Mesenteric fat pad (tissue), 1 donor: ENCODE data around the gene CTXND1. TPM values are rescaled to one million over a fixed set of nuclear protein-coding genes. Genes with fewer than 3 reads are reported as not detected.

Experiments used
- DNase-seq: peaks from one replicate; pipeline ENCODE4 v3.0.0-alpha.2; 2020; ENCODE audit warnings: low spot score
- total RNA-seq: library from RNA; stranded (reverse); fragmentation: NEBNext Ultra II Directional; extraction: Animal tissue kit (Norgen Biotek cat#: 25700); gene quantifications from one replicate; pipeline ENCODE4 v1.2.1, GENCODE V29; 2021
- donor health status: DM: yes; HTN: yes; CAD: no.

CTXND1 gene
- total RNA-seq, 1 donor from 2014 or later: not detected

DNA sequence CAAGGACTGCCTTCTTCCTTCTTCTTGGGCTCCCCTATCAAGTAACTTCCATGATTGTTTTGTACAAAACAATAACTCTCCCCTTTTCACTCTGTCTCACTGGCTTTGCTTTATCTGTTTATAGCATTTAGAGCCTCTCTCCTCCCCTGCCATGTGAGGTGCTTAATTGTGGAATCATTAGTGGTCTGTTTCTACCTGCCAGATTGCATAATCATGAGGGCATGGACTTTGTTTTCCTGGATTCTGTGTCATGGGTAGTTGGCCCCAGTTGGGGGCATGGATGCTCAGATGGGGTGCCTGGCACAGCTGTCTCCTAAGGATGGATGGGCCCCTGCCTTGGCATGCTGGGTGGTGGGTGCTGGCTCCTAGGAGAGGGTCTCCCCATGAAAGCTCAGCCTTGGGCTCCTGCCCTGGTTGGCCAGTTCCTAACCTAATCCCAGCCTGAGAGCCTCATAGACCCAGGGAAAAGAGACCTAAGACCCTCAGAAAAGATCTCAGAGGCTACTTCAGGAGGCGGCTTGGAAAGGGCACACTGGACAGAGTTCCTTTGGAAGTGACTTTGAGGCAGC, 8.0 kb upstream of the CTXND1 start:
- no peak for DNase-seq

DNA sequence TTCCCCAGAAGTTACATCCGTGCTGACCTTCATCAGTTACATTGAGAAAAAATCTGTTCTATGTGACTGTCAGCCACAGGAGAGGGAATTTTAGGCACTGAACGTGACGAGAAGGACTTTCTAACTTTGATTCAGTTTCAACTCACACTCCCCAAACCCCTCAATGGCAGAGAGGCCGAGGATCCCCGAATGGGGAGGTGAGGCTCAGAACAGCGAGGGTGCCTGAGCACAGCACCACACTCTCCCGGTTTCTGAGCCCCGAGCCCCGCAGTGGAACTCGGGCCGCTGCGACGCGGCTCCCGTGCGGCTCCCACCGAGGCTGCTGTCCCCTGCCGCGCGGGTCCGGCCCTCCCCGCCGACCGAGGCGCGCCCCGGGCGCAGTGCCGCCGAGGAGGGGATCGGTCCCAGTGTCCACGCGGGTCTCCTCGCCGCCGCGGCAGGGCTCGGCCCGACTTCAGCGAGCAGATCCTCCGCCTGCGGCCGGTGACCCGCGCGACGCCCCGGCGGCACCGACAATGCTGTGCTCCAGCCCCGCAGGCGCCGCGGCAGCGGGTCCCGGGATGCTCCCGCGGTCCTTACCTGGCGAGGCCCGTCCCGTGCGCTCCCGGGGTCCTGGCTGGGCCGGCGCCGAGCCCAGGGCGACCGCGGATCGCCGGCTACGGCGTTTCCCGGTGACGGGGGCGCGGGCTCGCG, 439 bp downstream of the CTXND1 start:
- DNase-seq: no peak

DNA sequence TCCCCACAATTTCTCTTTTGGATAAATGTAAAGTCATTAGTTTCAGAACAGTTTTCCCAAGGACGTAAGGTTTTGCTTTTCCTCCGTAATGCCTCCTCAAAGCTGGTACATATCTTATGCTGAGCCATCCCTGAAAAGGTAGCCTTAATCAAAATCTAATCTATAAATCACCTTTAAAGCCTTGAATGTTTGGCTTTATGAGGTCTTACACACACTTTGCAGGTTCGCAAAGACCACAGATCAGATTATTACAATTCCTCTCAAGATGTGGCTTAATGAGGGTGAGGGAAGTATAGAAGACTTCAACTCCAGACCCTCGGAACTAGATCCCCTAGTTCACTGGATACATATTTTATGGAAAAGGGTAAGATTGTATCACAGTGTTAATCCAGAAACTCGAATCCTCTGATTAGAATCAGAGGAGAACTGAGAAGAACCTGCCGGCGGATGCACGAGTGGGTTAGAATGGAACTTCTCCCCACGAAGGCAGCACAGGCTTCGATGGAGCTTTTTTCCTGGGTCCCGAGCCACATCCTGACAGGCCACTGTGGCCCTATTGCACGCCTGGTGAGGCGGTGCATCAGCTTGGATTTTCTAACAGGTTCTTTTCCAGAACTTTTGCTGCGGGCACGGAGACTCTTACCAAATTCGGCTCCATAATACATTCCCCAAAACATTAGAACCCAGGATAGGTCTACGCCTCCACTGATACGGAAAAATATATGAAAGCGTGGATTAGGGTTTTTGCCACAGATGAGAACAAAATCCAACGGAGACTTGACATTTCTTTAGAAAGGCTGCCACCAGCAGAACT, 1.2 kb downstream of the CTXND1 start:
- DNase-seq: no peak

DNA sequence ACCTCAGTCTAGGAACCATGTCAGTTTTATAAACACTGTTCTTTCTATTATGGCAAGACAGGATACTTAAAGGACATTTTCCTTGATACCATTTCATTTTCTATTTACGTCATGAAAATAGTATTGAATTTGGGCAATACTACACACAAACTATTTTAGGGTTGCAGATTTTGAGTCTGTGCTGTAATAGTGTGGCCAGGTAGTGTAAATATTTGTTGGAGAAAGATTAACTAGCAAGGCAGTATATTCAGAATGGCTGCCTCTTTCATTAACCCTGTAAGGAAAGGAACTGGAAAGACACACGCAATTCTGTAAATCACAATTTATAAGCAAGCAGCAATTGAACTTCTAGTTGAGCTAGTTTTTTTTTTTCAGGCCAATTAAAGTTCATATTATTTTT, 2.0 kb downstream of the CTXND1 start:
- no peak for DNase-seq

DNA sequence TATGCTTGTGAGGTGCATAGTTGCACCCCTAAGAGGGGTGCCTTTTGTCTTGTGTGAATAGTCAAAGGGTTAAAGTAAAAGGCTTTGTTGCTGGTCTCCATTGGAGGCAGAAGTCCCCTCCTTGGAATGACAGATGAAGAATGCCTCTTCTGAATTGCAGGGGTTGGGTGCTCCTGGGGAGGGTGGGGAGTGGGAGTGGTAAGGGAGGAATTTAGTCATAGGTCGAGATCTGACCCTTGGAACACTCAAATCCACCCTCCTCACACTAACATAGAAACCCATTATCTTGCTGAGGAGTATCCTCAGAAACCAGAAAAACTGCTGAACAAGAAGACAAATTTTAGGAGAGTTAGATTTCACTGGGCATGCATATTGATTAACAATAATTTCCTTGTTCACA, 4.7 kb downstream of the CTXND1 start:
- no peak for DNase-seq

DNA sequence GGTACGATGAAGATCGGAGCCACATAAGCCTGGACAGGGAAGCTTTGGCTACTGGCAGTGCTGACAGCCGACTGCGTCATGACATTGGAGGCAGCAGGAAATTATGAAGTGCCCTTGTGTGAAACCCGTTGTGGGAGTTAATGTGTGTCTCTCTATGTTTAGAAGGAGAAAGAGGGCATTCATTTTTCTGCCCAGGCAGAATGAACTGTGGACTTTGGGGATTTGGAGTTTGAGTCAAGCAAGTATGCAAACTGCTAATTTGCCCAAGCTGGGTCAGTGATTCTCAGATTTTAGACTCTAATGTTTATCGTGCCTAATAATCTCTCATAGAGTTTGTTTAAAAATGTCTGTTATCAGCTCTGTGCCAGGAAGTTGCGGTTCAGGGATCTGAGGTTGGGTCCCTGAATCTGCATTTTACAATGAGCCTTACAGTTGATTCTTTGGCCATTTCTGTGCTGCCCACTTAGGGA, 5.6 kb downstream of the CTXND1 start:
- no peak for DNase-seq

DNA sequence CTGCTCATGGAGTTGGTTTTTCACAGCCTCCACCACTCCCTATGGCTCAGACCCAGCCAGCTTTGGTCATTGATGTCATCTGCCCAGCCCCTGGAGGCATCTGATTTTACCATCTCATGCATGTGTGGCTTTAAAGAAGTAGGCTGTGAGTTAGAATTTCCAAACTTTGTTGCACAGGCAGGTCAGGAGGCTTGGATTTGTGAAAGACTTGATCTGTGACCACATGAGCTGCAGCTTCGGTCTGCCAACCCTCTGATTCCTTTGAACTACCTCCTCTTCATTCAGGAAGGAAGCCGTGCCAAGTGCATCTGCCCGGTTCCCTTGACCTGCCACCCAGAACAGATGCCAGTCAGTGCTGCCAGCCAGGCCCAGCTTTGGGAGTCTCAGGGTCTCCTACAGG, 9.2 kb downstream of the CTXND1 start:
- DNase-seq: no peak

DNA sequence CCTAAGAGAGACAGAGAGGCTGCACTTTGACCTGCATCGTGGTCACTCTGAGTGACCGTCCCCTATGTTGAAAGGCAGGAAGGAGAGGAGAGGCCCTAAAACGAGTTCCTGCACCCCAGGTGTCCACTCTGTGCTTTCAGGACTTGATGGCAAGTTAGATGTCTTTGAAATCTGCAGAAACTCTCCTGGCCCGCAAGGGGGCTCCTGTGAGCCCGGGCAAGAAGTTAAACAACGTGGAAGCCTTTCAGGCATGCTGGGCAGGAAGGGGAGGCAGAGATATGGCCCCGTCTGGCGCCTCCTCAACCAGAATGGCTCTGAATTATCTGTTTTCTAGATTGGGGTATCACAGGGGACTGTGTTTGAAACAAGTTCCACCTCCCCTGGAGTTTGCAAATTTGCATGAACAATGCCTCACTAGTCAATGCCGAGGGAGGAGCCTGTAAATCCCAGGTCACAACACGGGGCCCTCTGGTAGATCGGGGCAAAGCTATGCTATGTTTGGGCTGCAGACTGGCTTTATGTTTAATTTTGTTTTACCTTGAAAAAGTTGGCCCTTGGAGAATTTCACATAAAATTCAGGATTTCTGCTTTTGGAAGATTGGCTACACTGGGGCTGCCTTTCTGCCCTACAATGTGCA, 9.8 kb downstream of the CTXND1 start:
- DNase-seq: no peak

DNA sequence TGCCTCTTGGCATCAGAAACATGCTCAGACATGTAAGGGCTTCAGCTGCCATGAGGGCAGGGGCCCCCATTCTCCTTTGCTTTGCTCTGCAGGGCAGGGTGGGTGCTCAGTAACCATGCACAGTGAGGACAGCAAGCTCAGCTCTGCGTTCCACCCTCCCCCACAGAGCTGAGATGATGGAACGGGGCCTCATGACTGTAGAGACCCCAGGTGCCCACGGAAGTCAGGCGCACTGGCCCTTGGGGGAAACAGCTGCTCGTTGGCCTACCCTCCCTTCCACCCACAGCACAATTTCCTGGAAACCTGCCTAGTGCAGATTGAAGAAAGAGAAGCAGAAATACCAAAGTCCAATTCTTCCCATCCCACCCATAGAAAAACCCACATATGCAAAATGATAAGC, 10.5 kb downstream of the CTXND1 start:
- no peak for DNase-seq

DNA sequence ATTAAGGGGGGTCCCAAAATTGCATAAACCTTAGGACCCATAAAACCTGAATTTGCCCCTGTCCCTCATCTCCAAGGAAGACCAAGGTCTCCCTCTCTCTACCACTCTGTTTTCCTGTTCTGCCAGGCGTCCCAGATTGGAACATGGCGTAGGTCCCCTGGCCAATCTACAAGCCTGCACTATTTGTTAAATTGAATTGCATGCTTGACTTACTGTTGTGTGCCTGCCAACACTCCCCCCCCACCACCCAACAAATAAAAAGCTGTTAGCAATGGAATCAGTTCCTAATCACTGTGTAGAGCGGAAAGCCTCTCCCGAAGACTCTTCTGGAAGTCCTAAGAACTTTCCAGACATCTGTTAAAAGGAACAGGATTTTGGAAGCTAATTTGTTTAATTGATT, 11.7 kb downstream of the CTXND1 start:
- DNase-seq: no peak

DNA sequence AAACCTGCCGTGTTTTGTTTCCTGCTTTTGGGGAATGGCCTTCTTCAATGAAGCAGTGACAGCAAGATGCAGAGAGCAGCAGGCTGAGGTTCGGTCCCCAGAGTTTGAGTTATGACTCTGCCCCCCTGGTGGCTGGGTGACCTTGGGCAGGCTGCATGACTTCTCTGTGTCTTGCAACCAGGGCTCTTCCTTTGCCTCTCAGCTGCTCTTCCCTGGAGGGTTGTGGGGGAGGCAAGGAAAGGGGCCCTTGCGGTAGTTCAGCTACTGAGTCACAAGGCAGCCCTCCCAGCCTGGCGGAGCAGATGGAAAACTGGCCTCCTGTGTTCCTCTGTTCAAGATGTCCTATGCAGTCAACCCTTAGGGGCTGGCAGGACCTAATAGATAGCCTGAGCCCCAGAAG, 17.1 kb downstream of the CTXND1 start:
- no peak for DNase-seq

DNA sequence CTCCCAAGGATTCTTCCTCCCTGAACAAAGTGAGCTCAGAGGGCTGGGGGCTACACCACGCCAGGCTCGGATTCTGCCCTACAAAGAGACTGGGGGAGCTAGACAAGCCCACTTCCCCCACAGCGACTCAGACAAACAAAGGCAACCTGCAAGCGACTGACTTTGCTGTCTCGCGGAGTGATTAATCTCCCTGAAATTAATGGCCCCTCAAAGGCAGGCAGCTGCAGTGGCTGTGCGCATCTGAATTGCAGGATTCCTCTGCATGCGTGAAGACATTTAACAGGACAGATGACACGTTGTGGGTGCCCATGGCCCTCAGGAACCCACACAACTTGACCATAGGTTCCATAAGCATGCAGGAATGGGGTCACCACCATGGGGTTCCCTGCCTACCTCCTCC, 18.4 kb downstream of the CTXND1 start:
- DNase-seq: no peak

DNA sequence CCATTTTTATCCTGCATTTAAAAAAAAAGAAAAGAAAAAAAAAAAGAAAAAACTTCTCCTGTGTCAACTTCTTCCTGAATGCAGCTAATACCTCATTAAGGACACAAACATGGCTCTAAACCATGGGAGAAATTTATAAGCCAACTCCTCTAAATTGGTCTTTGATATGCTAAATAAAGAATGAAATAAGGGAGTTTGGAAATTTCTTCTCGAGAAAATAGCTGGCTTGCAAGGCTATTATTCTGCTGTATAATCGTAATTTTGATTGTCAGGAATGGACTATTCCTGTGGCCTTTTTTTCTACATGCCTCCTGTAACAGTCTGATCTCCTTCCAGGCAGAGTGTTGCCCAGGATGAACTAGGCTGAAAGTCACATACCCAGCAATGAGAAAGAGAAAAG, 20.6 kb downstream of the CTXND1 start:
- DNase-seq: no peak

DNA sequence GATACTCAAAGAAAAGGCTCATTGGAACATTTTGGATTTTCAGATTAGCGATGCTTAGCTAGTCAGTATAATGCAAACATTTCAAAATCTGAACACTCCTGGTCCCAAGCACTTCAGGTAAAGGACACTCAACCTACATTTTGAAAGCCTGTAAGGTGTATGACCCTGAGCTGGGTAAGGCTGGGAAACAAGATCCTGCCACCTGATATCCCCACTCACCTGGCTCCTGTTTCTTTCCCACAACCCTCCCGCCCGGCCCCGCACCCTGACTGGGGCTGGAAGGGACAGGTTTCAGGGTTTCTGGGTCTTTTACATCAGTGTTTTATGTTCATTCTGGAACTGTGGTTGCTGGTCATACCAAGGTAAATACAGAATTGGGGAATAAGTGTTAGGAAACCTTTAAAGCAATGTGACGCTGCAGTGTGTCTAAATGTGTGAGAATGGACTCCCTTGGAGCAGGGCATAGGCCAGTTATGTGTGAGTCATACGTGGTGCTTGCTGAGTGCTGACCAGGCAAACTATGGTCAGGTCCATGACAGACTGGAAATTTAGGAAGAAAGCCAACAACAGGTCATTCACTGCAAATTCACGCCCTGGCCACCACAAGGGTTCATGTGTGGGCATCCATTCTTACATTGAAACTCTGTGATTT, 22.9 kb downstream of the CTXND1 start:
- no peak for DNase-seq

DNA sequence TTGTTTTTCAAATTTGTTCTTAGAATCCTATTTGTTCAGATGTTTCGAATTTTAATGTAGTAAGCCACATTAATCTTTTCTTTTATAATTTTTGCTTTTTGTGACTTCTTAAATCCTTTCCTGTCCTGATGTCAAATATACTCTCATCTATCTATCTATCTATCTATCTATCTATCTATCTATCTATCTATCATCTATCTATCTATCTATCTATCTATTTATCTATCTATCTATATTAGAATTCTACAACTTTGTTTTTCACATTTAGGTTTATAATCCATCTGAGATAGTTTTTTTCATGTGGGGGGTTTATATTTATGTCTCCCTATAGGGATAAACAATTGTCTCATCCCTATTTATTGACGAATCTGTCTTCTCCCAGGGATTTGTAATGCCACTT, 32.1 kb downstream of the CTXND1 start:
- no peak for DNase-seq

DNA sequence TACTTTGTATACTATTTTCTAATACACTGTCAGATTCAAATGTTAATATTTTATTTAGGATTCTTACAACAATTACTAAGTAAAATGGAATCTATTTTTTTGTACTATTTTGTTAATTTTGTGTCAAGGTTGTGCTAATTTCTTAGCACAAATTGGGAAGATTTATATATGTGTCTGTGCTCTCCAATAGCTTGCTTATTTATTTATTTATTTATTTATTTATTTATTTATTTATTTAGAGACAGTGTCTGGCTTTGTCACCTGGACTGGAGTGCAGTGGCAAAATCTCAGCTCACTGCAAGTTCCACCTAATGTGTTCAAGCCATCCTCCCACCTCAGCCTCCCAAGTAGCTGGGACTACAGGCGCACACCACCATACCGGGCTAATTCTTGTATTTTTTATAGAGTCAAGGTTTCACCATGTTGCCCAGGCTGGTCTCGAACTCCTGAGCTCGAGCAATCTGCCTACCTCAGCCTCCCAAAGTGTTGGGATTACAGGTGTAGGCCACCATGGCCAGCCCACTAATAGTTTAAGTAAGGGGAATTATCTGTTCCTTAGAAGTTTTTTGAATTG, 34.6 kb downstream of the CTXND1 start:
- no peak for DNase-seq

DNA sequence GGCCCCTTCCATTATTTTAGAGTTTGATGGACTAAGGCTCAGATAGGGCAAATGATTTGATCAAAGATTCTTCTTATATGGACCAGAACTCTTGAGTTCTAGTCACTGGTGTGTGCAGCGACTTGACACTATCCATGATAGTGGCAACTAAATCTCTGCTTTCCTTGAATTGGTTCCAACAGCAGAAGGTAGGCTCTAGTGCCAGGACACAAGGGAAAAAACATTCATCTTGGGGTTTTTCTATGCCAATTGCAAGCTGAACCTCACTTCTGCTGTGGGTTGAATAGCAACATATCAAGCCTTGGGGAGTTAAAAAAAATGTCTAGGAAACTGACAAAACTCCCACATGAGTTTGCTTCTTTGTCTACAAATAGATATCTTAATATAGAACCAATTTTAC, 35.1 kb downstream of the CTXND1 start:
- DNase-seq: no peak

DNA sequence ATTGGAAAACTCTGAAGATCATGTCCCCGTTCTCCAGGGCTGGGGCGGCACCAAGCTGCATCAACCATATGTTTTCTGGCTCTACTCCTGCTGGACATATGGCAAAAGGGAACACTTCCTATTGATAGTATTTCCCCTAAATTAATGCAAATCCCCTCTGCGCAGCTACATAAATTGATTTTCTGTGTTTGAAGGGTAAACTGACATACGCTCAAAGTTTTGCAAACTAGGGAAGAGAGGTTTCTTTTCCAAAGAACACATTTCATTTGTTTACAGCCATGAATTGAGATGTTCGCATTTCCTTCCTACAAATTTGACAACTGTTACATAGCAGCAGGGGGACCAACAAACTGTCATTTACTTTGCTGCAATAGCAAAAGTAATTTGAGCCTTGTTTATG, 35.9 kb downstream of the CTXND1 start:
- no peak for DNase-seq

DNA sequence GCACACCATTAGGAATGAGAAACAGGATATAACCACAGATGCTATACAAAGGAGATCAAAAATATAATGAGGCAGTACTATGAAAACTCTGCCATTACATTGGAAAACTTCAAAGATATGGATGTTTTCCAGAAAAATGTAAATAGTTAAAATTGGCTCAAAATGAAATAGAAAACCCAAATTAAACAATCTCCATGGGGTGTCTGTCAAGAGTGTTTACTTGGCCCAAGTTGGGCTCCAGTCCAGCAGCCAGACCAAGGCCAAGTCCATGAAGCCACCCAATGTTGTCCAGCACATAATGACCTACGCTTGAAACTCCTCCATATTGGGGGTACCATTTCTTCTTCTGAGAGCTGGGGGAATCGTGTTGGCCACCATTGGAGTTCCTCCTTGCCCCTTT, 37.1 kb downstream of the CTXND1 start:
- DNase-seq: no peak

DNA sequence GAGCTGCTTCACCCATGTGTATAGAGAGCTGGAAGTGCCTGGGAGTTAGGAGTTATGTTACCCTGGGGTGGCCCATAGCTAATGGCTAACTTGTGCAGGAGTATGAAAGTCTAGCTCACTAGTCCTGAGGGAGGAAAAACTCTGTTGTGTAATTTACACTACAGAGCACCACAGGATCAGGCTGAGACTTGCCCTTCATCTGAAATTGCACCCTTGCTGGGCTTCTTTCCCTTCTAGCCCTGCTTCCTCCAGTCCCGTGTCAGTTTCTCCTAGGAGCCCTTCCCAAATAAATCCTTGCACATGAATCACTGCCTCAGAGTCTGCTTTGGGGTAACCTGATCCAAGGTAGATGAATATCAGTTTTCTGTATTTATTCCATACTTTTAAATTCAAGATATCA, 40.0 kb downstream of the CTXND1 start:
- no peak for DNase-seq
